B cell (primary cell): ENCODE data around the gene RAB25.

ENCODE experiments used
- CTCF ChIP-seq: fragments of 200-600 bp; IDR thresholded peaks from one replicate; pipeline ENCODE4 v1.8.0; 2022; ENCODE audit warnings: antibody characterized with exemption, mild to moderate bottlenecking
- EZH2 ChIP-seq: IDR thresholded peaks from 2 replicates; pipeline ENCODE4 v1.6.1; 2012; ENCODE audit warnings: borderline replicate concordance, low read depth, mild to moderate bottlenecking, moderate library complexity, low read length; ENCODE audit not compliant: insufficient read depth, poor library complexity, severe bottlenecking

- TF ChIP-seq CTCF, result no peak
- TF ChIP-seq EZH2, result no peak
These were observed 36.7 kb downstream of the RAB25 start for GRCh38 chr1:156097499-156098178.
